ENCODE results near the gene AMHR2.
"Not testable (repeated sequence)": the region's sequence is repeated elsewhere in the genome, so short reads cannot be mapped to it uniquely, and the experiment has no call there.

Gene AMHR2

GRCh38 chr12:53399896-53400295 lies 23.8 kb upstream of the AMHR2 start:
- no peak overlapping the region for H3K4me3 ChIP-seq (ENCODE audit: low read length)
- TF ChIP-seq CTCF (IDR thresholded peaks at IDR 0.05; ENCODE audit: insufficient read depth, low read depth, low read length, missing control alignments) = no peak
- DNase-seq (ENCODE audit: low read depth) = peak; percentile 30

GRCh38 chr12:53402351-53402750 lies 21.3 kb upstream of the AMHR2 start:
- DNase-seq (ENCODE audit: low read depth); H3K4me3 ChIP-seq (ENCODE audit: low read length): not testable (repeated sequence)

- TF ChIP-seq CTCF (IDR thresholded peaks at IDR 0.05; ENCODE audit: insufficient read depth, low read depth, low read length, missing control alignments) = no peak
- no peak overlapping the region for H3K4me3 ChIP-seq (ENCODE audit: low read length)
- no peak for DNase-seq (ENCODE audit: low read depth)
Measured at GRCh38 chr12:53402871-53403270, 20.8 kb upstream of the AMHR2 start.

- no peak for DNase-seq (ENCODE audit: low read depth)
- no peak overlapping the region for H3K4me3 ChIP-seq (ENCODE audit: low read length)
- TF ChIP-seq CTCF (IDR thresholded peaks at IDR 0.05; ENCODE audit: insufficient read depth, low read depth, low read length, missing control alignments) = no peak
Measured at GRCh38 chr12:53410951-53411350, 12.7 kb upstream of the AMHR2 start.

GRCh38 chr12:53413485-53414204 lies 10.0 kb upstream of the AMHR2 start:
- no peak for DNase-seq (ENCODE audit: low read depth)
- TF ChIP-seq CTCF (IDR thresholded peaks at IDR 0.05; ENCODE audit: insufficient read depth, low read depth, low read length, missing control alignments) = no peak
- no peak overlapping the region for H3K4me3 ChIP-seq (ENCODE audit: low read length)

GRCh38 chr12:53414756-53415417 lies 8.8 kb upstream of the AMHR2 start:
- no peak for TF ChIP-seq CTCF (IDR thresholded peaks at IDR 0.05; ENCODE audit: insufficient read depth, low read depth, low read length, missing control alignments)
- H3K4me3 ChIP-seq (ENCODE audit: low read length) = no peak overlapping the region
- no peak for DNase-seq (ENCODE audit: low read depth)

GRCh38 chr12:53415752-53416389 lies 7.8 kb upstream of the AMHR2 start:
- H3K4me3 ChIP-seq (ENCODE audit: low read length); DNase-seq (ENCODE audit: low read depth): not testable (repeated sequence)

- H3K4me3 ChIP-seq (ENCODE audit: low read length); DNase-seq (ENCODE audit: low read depth): not testable (repeated sequence)
Measured at GRCh38 chr12:53417291-53417816, 6.3 kb upstream of the AMHR2 start.
